ENCODE data around the gene MYCBP2. TPM values are rescaled to one million over a fixed set of nuclear protein-coding genes. Genes with fewer than 3 reads are reported as not detected.

Gene MYCBP2
- total RNA-seq = 42.2 TPM
- long read RNA-seq, partial matches to known transcripts = 4 of 8 reads
- long read RNA-seq, other reads (novel, unspliced or antisense) = 4 of 8 reads

DNA sequence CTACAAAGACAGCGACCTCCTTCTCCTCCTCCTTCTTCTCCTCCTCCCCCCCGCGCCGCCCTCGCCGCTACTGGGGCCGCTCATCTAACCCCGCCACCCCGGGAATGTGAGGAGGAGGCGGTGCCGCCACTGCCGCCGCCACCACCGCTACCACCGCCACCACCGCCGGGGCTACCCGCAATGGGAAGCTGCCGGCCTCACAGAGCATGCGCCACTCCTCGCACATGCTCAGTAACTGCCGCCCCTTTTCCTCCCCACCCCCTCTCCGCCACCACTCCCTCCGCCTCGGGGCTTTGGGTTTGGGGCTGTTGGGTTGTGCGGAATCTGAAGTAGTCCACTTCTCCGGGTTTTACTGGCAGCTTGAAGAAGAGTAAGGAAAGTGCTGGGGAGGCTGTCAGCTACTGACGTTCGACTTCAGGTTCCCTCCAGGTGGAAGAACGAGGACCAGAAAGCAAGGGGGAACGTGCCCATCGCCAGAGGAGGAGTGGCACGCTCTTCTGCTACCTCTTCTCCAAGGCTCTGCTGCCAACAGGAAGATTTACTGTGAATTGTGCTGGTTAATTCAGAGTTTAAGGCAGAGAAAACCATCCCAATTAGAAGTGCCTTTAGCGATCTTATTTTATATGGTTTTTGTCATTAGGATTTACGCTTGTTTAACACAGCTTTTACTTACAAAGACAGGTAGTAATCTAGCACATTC is at the start of gene MYCBP2:
Gene MYCBP2, minus strand, starts transcription at position 190 of the 700 bp plus-strand sequence. CDS start 319 bp downstream, outside the sequence.
- intact Hi-C loops (cut with micrococcal nuclease) = no loop called here
- Histone ChIP-seq H3K36me3 (no peaks in the 10 kb centered on the region), H3K4me1 (peaks cover 78% of the 10 kb centered on the region), H3K27me3 (ENCODE audit: low read depth) (no peaks in the 10 kb centered on the region), H3K27ac (replicated peaks) (peak within 1 kb of the TSS; percentile 95), H3K4me3 (peak within 1 kb of the TSS; percentile 93), H3K9me3 (replicated peaks) (no peaks in the 10 kb centered on the region)
- no peak for TF ChIP-seq CTCF (IDR thresholded peaks at IDR 0.05; ENCODE audit: borderline replicate concordance)
- DNase-seq = peak; percentile 96

GRCh38 chr13:77375560-77376108 is 48.7 kb upstream of the MYCBP2 start:
- Histone ChIP-seq H3K4me3 (no peak overlapping the region), H3K9me3 (replicated peaks) (no peaks in the 10 kb centered on the region), H3K27me3 (ENCODE audit: low read depth) (no peaks in the 10 kb centered on the region), H3K4me1 (no peaks in the 10 kb centered on the region), H3K36me3 (no peaks in the 10 kb centered on the region), H3K27ac (replicated peaks) (no peak overlapping the region)
- TF ChIP-seq CTCF (IDR thresholded peaks at IDR 0.05; ENCODE audit: borderline replicate concordance) = no peak
- intact Hi-C loops (cut with micrococcal nuclease) = no loop called here
- no peak for DNase-seq

- H3K27ac ChIP-seq (replicated peaks) = no peak overlapping the region
- H3K4me3 ChIP-seq = no peak overlapping the region
- DNase-seq = no peak
- H3K9me3 ChIP-seq (replicated peaks) = no peaks in the 10 kb centered on the region
- intact Hi-C loops (cut with micrococcal nuclease) = no loop called here
- H3K4me1 ChIP-seq = no peaks in the 10 kb centered on the region
- no peak for TF ChIP-seq CTCF (IDR thresholded peaks at IDR 0.05; ENCODE audit: borderline replicate concordance)
- no peaks in the 10 kb centered on the region for H3K36me3 ChIP-seq
- H3K27me3 ChIP-seq (ENCODE audit: low read depth) = no peaks in the 10 kb centered on the region
Observed at GRCh38 chr13:77374786-77375185, 47.9 kb upstream of the MYCBP2 start.

GRCh38 chr13:77374339-77374738 is 47.4 kb upstream of the MYCBP2 start:
- Histone ChIP-seq H3K27ac (replicated peaks) (no peak overlapping the region), H3K36me3 (no peaks in the 10 kb centered on the region), H3K9me3 (replicated peaks) (no peaks in the 10 kb centered on the region), H3K27me3 (ENCODE audit: low read depth) (no peaks in the 10 kb centered on the region), H3K4me3 (no peak overlapping the region), H3K4me1 (no peaks in the 10 kb centered on the region)
- TF ChIP-seq CTCF (IDR thresholded peaks at IDR 0.05; ENCODE audit: borderline replicate concordance) = no peak
- DNase-seq = no peak
- intact Hi-C loops (cut with micrococcal nuclease) = no loop called here

GRCh38 chr13:77373502-77373901 is 46.6 kb upstream of the MYCBP2 start:
- no peaks in the 10 kb centered on the region for H3K27me3 ChIP-seq (ENCODE audit: low read depth)
- no peak for TF ChIP-seq CTCF (IDR thresholded peaks at IDR 0.05; ENCODE audit: borderline replicate concordance)
- intact Hi-C loops (cut with micrococcal nuclease) = no loop called here

More at GRCh38 chr13:77373502-77373901, 46.6 kb upstream of the MYCBP2 start:
- no peaks in the 10 kb centered on the region for H3K36me3 ChIP-seq
- no peak overlapping the region for H3K27ac ChIP-seq (replicated peaks)
- H3K4me3 ChIP-seq = no peak overlapping the region
- no peaks in the 10 kb centered on the region for H3K4me1 ChIP-seq
- no peaks in the 10 kb centered on the region for H3K9me3 ChIP-seq (replicated peaks)
- DNase-seq = no peak
